Measurements from ENCODE around the gene PLXNA4.

DNA sequence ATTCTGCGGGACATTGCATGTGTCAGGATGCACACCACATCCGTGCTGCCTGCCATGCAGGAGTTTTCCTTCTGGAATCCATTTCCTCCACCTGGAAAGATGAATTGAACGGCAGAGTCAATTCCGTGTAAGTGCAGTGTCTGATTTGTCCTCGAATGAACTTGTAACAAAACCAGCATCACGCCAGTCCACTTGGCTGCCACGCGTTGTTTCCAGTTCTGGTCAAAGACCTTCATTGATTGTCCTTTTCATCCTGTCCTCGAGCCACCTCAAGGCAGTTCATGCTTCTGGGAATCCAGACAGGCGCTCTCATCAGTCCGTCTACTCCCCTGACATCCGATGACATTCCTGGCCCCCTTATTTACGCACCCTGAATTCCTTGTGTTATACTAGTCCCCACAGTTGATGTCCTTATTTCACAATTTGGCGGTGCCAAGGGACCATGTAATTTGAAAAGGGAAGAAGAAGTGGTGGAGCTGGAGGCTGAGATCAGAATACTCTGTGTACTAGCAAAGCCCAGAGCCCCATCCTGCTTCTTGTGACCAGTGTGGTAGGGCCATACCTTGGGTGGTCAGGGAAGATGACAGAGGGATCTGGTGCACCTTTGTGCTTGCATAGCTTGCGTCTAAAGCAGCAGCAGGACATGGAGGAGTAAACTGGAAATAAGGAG is 502.2 kb downstream of the PLXNA4 start:
- TF ChIP-seq, protein P1, sequence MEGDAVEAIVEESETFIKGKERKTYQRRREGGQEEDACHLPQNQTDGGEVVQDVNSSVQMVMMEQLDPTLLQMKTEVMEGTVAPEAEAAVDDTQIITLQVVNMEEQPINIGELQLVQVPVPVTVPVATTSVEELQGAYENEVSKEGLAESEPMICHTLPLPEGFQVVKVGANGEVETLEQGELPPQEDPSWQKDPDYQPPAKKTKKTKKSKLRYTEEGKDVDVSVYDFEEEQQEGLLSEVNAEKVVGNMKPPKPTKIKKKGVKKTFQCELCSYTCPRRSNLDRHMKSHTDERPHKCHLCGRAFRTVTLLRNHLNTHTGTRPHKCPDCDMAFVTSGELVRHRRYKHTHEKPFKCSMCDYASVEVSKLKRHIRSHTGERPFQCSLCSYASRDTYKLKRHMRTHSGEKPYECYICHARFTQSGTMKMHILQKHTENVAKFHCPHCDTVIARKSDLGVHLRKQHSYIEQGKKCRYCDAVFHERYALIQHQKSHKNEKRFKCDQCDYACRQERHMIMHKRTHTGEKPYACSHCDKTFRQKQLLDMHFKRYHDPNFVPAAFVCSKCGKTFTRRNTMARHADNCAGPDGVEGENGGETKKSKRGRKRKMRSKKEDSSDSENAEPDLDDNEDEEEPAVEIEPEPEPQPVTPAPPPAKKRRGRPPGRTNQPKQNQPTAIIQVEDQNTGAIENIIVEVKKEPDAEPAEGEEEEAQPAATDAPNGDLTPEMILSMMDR (IDR thresholded peaks at IDR 0.05; ENCODE audit: insufficient read depth, low read length, poor library complexity, severe bottlenecking) = no peak
- no peak for TF ChIP-seq EZH2phosphoT487 (conservative IDR thresholded peaks at IDR 0.05; ENCODE audit: low read length)
